ENCODE data around the gene HOXD9.

The HOXD9 gene

DNA sequence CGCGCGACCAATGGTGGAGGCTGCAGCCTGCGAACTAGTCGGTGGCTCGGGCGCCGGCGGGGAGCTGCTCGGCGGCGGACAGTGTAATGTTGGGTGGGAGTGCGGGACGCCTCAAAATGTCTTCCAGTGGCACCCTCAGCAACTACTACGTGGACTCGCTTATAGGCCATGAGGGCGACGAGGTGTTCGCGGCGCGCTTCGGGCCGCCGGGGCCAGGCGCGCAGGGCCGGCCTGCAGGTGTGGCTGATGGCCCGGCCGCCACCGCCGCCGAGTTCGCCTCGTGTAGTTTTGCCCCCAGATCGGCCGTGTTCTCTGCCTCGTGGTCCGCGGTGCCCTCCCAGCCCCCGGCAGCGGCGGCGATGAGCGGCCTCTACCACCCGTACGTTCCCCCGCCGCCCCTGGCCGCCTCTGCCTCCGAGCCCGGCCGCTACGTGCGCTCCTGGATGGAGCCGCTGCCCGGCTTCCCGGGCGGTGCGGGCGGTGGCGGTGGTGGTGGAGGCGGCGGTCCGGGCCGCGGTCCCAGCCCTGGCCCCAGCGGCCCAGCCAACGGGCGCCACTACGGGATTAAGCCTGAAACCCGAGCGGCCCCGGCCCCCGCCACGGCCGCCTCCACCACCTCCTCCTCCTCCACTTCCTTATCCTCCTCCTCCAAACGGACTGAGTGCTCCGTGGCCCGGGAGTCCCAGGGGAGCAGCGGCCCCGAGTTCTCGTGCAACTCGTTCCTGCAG, at the start of gene HOXD9:
HOXD9 (plus strand) TSS at position 37 of the 728 bp plus-strand sequence; CDS start at position 87, 50 bp downstream.
- no peak for DNase-seq

DNA sequence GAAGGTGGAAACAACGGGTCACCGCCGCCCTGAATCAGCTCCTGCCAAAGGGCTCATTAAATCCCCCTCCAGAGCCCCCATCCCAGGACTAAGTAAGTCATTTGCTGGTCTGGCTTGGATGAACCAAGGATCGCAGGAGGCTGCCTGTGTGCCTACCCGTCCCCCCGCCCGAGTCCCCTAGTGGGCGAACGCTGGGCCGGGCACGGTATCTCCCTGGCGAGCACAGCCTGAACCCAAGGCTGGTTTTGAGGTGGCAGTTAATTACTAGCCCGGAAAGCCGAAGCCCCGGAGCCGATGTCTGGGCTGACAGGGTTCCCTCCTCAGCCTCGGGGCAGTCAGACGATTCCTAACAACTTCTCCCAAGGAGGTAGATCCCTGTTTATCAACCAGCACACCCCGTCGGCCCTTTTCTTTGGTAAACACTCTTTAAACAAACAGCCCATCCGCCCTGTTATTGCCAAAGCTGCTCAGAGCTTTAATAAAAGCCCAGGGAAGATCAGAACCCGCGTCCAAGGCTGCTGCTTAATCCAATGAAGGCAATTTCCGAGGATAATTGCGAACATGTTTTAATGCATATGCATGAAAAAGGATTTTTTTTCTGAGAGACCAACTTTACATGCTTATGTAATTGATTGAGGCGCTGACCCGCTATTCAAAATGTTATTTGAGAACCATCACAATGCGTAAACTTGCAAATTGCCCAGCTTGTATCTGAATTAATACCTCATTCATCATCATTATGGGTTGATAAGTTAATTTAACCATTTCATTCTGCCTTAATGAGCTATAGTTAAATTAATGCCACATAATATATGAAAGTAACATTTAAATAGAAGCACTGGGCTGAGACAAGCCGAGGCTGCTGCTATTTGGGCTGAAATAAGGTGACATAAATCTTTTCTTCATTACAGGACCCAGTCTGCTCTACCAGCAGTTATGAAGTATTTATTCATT, 49.3 kb upstream of the HOXD9 start:
- DNase-seq, result no peak

DNA sequence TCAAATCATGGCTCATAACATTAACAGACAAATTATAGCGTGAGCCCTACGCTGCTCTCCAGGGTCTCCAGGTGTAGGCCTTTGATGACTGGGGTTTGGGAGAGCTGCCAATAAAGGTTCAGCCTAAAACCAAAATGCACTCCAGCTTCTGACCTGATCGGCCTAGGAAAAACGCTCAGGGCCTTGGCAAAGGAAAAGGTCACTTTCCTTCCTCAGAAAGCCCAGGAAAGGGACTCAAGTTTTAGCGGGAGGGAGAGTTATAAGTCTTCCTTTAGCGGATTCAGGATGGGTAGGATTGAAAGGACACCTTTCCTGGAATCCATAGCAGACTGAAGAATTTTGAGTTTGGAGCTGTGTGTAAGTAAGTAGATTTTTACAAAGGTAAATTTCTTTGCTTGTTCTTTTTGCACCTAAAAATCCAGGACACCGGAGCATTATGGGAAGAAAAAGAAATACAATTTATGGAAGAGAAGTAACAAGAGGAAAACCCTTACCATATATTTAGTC, 47.5 kb upstream of the HOXD9 start:
- no peak for DNase-seq

- no peak for DNase-seq
These were observed 47.0 kb upstream of the HOXD9 start for GRCh38 chr2:176075481-176075880.

DNA sequence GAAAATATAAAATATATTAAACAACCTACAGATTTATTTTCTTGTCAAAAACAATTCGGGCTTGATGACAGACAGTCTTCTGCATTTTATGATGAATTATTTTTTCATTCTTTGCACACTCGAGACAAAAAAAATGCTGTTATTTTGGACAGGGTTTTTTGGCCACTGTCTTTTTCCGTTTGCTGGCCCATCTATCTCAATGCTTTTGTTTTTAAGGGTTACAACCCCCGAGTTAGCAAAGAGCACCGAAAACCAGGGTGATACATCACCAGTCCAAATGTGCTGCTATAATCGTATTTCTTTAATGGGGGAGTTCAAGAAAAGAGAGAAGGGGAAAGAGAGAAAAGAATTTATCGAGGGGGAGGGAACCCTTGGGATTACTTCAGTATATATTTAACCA, 46.5 kb upstream of the HOXD9 start:
- DNase-seq, result no peak

DNA sequence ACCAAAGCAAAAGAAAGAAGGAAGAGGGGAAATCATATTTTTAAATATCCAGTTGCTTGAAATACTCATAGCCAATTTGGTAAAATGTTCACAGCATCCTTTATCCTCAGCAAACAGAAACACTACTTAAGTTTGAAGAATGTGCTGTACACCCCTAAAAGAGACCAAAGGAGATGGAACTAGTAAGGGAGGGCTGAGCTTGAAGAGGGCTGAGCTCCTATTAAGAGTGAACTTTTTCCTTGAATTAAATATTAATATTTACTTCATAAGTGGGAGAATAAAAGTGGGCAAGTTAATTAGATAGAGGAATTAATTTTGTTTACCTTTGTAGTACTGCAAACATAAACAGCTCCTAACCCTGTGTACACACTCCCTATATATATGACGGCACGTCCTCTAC, 45.7 kb upstream of the HOXD9 start:
- DNase-seq, result no peak

DNA sequence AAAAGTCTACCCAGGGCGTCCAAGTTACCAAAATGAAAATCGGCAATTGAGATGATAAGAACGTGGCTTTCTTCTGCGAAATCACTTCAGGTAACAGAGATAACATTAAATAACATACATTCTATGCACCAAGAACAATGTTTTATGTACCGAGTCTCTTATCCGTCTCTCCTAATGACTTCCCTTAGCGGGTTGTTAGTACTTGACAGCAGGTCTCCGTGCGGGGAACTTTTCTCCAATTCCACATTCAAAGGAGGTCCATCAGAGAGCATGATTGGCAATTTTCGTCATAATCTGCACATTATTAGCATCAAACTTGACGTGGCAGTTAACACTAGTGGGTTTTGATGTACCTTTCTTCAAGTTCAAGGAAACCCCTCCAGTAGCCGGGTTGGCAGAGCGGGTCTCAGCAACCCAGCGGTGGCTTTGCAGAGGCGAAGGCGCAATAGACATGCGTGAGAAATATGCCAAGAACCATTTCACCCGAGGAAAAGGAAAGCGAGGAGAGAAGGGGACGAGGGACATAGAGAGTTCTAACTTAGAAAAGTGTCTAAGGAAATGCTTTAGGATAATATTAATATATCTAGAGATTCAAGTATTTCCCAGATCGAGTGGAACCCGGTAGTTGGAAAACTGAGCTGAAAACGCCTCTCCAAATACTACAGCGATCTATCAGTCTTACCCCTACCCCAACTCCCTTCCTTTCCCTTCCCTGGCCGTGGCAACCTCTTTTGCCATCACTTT, 43.8 kb upstream of the HOXD9 start:
- no peak for DNase-seq

DNA sequence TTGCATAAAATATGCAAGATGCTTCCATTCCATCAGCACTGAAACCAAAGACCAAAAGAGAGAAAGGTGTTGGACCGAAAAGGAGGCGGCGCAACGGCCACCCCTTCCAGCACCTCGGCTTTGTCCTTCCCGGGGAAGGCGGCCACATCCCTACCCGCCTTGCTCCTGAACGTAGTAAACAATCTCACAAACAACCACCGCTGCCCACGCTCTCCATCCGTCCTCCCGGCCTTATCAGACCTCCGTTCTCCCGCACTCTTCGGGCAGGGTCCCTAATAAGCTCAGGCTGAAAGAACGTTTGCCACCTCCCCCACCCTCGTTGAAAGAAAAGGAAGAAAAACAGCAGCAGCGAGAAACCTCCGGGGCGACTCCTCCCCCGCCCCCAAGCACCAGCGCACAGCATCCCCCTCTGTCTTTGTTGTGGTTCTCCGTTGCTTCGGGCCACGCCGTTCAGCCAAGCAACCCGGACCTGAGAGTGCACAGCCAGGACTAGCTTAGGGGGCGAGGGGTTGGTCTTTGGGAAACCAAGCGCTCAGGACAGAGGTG, 43.2 kb upstream of the HOXD9 start:
- peak; percentile 35 for DNase-seq

DNA sequence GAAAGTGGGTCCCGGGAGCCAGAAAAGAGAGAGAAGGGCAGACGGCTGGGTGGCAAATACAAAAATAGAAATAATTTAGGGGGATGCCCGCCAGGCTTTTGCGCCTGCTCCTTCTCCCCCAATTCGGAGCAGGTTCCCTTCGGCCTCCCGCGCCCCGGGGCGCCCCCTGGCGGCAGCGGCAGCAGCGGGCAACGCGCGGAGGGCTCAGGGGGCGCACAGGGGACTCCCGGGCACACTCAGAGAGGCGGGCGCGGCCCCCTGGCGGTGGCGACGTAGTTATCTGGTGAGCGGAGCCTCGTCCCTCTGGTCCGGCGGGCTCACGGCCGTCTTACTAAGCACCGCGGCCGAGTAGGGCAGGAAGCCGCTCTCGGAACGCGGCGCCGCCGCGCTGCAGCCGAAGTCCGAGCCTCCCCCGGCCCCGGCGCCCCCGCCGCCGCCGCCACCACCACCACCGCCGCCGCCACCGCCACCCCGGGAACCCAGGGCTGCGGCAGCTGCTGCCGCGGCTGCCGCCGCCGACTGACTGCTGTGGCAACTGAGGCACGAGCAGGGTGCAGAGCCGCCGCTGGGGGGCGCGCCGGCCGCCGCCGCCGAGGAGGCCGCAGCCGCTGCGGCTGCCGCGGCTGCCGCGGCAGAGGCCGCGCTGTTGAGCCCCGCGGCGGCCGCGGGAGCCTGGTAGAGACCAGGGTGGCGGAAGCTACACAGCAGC, 42.5 kb upstream of the HOXD9 start:
- DNase-seq, result peak; percentile 63

- no peak for DNase-seq
These were observed 41.8 kb upstream of the HOXD9 start for GRCh38 chr2:176080540-176081375.

- DNase-seq, result no peak
These were observed 41.1 kb upstream of the HOXD9 start for GRCh38 chr2:176081376-176081836.

DNA sequence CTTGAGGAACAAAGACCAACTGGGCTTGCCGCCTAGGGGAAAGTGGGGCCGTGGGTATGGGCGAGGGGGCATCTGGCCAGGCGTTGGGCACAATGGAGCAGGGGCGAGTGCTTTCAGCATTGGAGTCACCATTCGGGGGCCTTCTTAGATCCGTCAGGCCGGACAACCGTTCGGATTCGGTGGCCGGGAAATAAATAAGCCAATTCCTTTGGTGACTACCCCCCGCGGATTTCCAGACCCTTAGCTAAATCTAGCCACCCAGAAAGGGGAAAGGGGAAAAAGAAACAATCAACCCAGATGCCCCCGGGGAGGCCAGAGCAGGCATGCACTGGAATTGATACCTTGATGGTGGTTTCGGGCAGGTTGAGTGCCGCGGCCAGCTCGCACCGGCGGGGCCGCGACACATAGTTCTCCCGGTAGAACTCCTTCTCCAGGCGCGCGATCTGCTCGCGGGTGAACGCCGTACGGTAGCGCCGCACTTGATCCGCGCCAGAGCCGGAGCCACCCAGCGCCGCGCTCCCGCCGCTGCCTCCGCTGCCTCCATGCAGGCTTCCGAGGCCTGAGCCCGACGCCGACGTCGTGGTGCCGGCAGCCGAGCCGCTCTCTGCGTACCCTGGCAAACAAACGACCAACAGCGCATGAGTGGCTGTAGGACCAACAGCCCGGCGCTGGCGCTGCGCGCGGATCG, 40.5 kb upstream of the HOXD9 start:
- DNase-seq, result peak; percentile 23

GRCh38 chr2:176082525-176082823, 40.0 kb upstream of the HOXD9 start:
- no peak for DNase-seq

GRCh38 chr2:176082824-176083751, 39.4 kb upstream of the HOXD9 start:
- DNase-seq, result no peak

- no peak for DNase-seq
These were observed 38.7 kb upstream of the HOXD9 start, which contains the start of gene EVX2 for GRCh38 chr2:176083796-176084261. TSS of gene EVX2 (minus strand) at chr2:176083962. CDS start at chr2:176083776, 186 bp downstream.

DNA sequence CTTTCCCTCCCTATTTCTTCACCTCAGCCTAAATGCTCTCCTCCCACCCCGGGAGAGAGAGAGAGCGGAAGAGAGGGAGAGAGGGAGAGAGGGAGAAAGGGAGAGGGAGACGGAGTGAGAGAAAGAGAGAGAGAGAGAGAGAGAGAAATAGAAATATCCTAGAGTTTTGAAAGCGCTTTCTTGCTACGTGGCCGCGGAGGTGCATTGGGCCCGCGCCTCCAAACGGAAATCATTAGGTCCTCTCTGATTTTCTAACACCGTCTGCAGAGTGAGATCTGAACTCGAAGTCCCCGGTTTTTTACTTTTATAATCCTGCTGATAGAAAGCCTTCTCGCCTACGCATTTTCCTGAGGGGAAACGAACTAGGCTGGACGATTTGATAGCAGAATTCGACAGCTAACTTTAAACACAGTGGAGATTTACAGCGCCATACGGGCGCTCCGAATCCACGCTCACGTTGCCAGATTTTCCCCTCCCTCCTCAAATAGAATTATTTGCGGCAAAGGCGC, 37.9 kb upstream of the HOXD9 start:
- DNase-seq, result no peak

DNA sequence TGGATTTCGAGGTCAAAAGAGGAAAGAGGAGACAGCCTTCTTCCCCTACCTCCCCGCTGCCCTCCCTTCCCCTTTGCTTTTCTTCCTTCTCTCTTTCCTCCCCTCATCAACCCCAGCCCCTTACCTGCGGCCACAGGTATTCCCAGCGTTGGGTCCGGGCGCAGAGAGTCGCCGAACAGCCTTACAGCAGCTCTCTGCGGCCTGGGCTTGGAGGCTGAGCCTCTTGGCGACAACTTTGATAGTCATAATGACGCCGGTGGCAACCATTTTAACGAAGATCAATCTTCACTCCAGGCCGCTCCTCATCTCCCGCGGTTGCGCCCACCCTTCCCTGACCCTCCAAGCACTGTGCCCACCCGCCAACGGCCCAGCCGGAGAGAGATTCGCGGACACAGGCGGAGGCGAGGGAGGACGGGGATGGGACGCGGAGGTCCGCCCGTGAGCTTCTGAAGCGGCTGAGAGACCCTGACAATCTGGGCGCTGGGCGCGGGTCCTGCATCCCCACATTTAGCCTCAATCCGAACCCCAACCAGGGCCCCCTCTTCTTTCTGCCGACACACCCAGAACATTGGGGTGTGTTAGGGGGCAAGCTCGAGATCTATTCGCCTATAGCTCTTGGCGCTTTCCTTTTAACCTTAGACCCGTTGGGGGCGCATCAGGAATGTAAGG, 37.3 kb upstream of the HOXD9 start:
- peak; percentile 39 for DNase-seq

All from NCI-H510A (cell line).